NCI-H2227 treated with DMSO at 0.1 percent for 48 hours (cell line): ENCODE results near the gene SCAF8.
"Not testable (repeated sequence)": the region's sequence is repeated elsewhere in the genome, so short reads cannot be mapped to it uniquely, and the experiment has no call there.

Source experiments
- DNase-seq: peaks from one replicate; lab custom pipeline; 2025; lab: John Stamatoyannopoulos, UW

Gene SCAF8

GRCh38 chr6:154785075-154785474 lies 51.9 kb downstream of the SCAF8 start:
- no peak for DNase-seq

- no peak for DNase-seq
These were observed 53.1 kb downstream of the SCAF8 start for GRCh38 chr6:154786144-154786868.

- no peak for DNase-seq
These were observed 58.5 kb downstream of the SCAF8 start for GRCh38 chr6:154791556-154792317.

DNA sequence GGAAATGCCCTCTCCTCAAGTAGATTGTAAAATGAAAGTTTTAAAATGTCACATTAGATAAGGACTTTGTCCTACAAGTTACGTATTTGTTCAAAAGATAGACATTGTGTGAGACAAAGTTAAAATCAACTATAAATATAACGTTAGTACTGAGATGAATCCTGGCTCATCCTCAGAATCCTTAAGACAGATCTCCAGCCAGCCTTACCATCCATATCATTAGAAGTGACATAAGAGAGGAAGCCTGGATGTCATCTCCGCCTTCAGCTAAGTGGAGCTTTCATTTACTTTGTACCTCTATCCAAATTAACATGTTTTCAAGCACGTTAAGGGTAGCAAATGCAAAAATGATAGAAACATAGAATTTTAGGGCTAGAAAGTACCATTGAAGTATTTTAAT lies 59.1 kb downstream of the SCAF8 start:
- DNase-seq: no peak

DNA sequence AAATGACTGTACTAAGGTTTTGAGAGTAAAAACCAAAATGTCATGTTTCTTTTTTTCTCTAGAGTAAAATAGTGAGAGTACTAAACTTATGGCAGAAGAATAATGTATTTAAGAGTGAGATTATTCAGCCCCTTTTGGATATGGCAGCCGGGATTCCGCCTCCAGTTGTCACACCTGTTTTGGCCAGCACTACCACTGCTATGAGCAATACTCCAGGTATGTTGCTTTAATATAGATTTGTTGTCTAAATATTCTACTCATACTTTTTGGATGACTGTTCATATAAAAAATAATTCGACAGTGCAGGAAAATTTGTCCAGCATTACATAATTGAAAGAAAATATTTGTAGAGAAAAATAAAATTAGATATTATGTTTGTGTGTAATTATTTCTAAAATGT lies 59.5 kb downstream of the SCAF8 start:
- no peak for DNase-seq

- DNase-seq: no peak
These were observed 63.3 kb downstream of the SCAF8 start for GRCh38 chr6:154796484-154796883.

DNA sequence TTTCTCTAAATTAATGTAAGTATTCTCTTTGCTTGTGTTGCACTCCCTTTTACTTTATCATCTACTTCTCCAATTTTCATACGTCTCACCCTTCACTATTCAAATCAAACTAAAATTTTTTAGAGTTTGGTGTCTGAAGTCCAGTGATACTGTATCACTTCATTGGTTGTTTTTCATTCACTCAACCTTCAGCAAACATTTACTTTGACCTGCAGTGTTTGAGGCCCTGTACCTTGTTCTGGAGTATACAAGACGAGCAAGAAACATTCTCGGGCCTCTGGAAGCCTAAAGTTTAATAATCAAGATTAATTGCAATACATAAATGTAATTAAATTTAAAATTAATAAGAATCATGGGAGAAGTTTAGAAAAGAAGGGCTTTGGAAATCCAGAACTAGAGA lies 64.6 kb downstream of the SCAF8 start:
- no peak for DNase-seq

- DNase-seq: no peak
These were observed 67.1 kb downstream of the SCAF8 start for GRCh38 chr6:154800338-154800737.

GRCh38 chr6:154805288-154805911 lies 72.2 kb downstream of the SCAF8 start:
- no peak for DNase-seq

- DNase-seq: no peak
These were observed 73.6 kb downstream of the SCAF8 start for GRCh38 chr6:154806804-154807203.

DNA sequence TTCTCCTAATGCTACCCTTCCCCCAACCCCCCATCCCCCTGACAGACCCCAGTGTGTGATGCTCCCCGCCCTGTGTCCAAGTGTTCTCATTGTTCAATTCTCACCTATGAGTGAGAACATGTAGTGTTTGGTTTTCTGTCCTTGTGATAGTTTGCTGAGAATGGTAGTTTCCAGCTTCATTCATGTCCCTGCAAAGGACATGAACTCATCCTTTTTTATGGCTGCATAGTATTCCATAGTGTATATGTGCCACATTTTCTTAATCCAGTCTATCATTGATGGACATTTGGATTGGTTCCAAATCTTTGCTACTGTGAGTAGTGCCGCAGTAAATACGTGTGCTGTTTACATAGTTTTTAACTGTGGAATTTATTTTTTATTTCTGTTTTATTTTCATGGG lies 78.4 kb downstream of the SCAF8 start:
- not testable (repeated sequence) for DNase-seq

DNA sequence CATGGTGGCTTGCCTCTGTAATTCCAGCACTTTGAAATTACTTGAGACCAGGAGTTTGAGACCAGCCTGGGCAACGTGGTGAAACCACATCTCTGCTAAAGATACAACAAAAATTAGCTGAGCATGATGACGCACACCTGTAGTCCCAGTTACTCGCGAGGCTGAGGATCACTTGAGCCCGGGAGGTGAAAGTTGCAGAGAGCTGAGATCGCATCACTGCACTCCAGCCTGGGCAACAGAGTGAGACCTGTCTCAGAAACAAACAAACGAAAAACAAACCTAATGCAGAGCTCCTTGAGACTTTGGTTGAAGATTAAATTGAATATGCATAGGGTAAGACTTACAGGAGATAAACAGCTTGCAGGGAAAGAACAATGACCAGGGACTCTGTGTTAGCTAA lies 80.8 kb downstream of the SCAF8 start:
- no peak for DNase-seq

GRCh38 chr6:154815938-154816820 lies 83.0 kb downstream of the SCAF8 start:
- no peak for DNase-seq

DNA sequence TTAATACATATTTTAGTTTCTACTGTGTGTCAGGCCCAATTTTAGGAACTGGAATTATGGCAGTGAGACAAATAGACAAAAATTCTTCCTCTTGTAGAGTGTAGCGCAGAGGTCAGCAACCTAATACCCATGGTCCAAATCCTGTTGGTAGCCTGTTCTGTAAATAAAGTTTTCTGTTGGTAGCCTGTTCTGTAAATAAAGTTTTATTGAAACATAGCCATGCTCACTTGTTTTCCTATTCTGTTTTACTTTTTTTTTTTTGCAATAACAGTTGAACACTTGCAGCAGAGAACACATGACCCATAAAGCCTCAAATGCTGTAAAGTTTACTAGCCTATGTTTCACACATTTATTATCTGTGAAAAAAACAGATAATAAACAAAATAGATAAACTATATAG lies 87.9 kb downstream of the SCAF8 start:
- no peak for DNase-seq

DNA sequence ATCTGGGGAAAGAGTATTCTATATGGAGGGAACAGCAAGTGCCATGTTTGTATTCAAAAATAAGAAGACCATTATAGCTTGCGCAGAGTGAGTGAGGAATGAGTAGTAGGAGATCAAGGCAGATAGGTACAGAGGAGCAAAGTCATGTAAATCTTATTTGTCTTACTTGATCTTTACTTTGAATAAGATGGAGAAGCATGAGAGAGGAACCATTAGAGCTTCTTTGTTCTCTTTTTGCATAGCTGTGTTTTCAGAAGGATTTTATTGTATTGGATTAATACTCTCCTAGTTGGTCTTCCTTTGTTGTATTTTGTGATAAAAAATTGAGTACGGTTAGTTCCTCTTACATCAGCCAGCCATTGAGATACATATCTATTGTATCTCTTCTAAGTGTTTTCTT lies 88.4 kb downstream of the SCAF8 start:
- DNase-seq: no peak

GRCh38 chr6:154822947-154823558 lies 89.8 kb downstream of the SCAF8 start:
- no peak for DNase-seq

DNA sequence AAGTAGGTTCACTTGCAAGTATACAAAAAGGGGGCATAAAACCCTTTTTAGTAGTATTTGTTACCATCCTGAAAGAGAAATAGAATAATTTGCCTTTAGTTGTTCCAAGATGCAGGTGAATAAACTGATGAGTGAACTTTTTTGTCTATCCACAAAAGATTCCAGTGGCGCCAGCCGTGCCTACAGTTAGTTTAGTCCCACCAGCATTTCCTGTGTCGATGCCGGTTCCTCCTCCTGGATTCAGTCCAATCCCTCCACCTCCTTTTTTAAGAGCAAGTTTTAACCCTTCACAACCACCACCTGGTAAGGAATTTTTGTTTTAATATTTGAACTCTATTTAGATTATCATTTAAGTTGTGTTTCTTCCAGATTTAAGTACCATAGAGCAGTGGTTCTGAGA lies 90.9 kb downstream of the SCAF8 start:
- DNase-seq: no peak

DNA sequence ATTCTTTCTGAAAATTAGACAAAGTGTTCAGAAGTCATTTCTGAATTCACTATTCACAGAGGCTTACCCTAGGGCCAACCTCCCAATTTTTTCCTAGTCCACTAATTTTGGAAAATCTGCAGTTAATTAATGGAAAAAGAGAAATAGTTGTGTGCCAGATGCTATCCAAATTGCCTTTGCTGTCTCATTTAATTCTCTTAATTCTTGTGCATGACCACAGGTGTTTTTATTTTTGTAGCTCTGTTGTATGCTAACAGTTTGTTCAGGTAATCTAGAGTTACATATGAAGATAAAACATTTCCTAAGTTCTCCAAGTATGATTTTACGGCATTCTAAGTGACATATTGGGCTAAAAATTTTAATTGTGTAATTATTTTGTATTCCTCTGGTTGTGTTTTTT lies 96.8 kb downstream of the SCAF8 start:
- no peak for DNase-seq

- DNase-seq: no peak
These were observed 97.6 kb downstream of the SCAF8 start for GRCh38 chr6:154830771-154831170.

- DNase-seq: no peak
These were observed 102.1 kb downstream of the SCAF8 start for GRCh38 chr6:154835307-154835706.

DNA sequence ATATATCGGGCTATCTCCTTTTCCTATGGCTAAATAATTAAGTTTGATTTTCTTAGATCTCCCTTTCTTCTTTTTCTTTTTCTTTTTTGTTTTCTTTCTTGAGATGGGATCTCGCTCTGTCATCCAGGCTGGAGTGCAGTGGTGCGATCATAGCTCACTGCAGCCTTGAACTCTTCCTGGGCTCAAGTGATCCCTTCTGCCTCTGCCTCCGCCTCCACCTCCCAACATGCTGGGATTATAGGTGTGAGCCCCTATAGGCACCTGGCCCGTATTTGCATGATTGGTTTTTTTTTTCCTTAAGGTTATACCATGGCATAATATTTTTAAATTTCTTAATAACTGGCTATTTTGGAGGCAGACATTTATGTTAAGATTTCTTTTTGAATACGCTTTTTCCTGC lies 106.3 kb downstream of the SCAF8 start:
- DNase-seq: no peak

GRCh38 chr6:154840363-154840762 lies 107.1 kb downstream of the SCAF8 start:
- DNase-seq: no peak
